A673 (cell line): ENCODE measurements around the gene SOST. TPM values are rescaled to one million over a fixed set of nuclear protein-coding genes. Genes with fewer than 3 reads are reported as not detected.

ENCODE experiments used
- BruUV-seq: library from RNA; stranded (reverse); fragments of 400-500 nt; replicated peaks from 2 replicates; lab custom pipeline; 2021; lab: Mats Ljungman, UMichigan
- CTCF ChIA-PET: fragments of 300-600 bp; sonication (Branson Sonifier 250); formaldehyde crosslinking; loops from one replicate; lab custom pipeline; 2022; ENCODE audit warnings: antibody characterized with exemption; lab: Charles Lee
- POLR2A ChIA-PET: fragments of 300-600 bp; sonication (Branson Sonifier 250); formaldehyde crosslinking; loops from one replicate; lab custom pipeline; 2022; ENCODE audit warnings: antibody characterized with exemption; ENCODE audit not compliant: low non-redundant PET; lab: Charles Lee
- DNase-seq: peaks from one replicate; pipeline ENCODE4 v3.0.0-alpha.2; 2015; ENCODE audit warnings: low spot score
- H3K27ac ChIP-seq: fragments of 200-600 bp; sonication (generic); 2 replicates; pipeline ENCODE4 v1.5.1; 2016; ENCODE audit warnings: mixed run types, low read depth, mild to moderate bottlenecking, mixed read lengths, antibody characterized with exemption, low read length; ENCODE audit not compliant: poor library complexity, severe bottlenecking
- H3K27me3 ChIP-seq: fragments of 200-600 bp; sonication (generic); replicated peaks from 2 replicates; pipeline ENCODE4 v1.6.1; 2017; ENCODE audit warnings: mixed run types, low read depth, mild to moderate bottlenecking, mixed read lengths, antibody characterized with exemption, low read length; ENCODE audit not compliant: insufficient read depth, poor library complexity
- H3K36me3 ChIP-seq: fragments of 200-600 bp; sonication (generic); 2 replicates; pipeline ENCODE4 v1.6.1; 2016; ENCODE audit warnings: mixed run types, mild to moderate bottlenecking, mixed read lengths, antibody characterized with exemption, low read length; ENCODE audit not compliant: insufficient read depth, poor library complexity, severe bottlenecking
- H3K4me1 ChIP-seq: fragments of 200-600 bp; sonication (generic); 2 replicates; pipeline ENCODE4 v1.6.1; 2017; ENCODE audit warnings: mixed run types, mild to moderate bottlenecking, mixed read lengths, antibody characterized with exemption, low read length; ENCODE audit not compliant: insufficient read depth, poor library complexity, severe bottlenecking
- H3K4me3 ChIP-seq: fragments of 200-600 bp; sonication (generic); 2 replicates; pipeline ENCODE4 v1.5.1; 2016; ENCODE audit warnings: low read depth, mixed run types, mild to moderate bottlenecking, mixed read lengths, low read length; ENCODE audit not compliant: poor library complexity, severe bottlenecking
- H3K9me3 ChIP-seq: fragments of 200-600 bp; sonication (generic); 2 replicates; pipeline ENCODE4 v1.6.1; 2016; ENCODE audit warnings: mixed run types, low read depth, mild to moderate bottlenecking, mixed read lengths, antibody characterized with exemption, low read length; ENCODE audit not compliant: poor library complexity, severe bottlenecking
- CTCF ChIP-seq: fragments of 300-800, 200-600 bp; sonication (generic); conservative IDR thresholded peaks from 2 replicates; pipeline ENCODE4 v1.5.1; 2017; ENCODE audit warnings: low read depth, mild to moderate bottlenecking, antibody characterized with exemption, low read length, moderate library complexity, mixed read lengths
- EZH2 ChIP-seq: fragments of 200-600 bp; sonication (generic); IDR thresholded peaks from 2 replicates; pipeline ENCODE4 v1.6.1; 2017; ENCODE audit warnings: borderline replicate concordance, low read depth, mild to moderate bottlenecking, mixed read lengths, antibody characterized with exemption, low read length; ENCODE audit not compliant: poor library complexity, severe bottlenecking
- intact Hi-C: fragments of 100-400 bp; cut with micrococcal nuclease; formaldehyde crosslinking; loops from one replicate; pipeline ENCODE4 v1.10.0; 2022; ENCODE audit not compliant: unreplicated experiment
- total RNA-seq: library from RNA; stranded (reverse); gene quantifications from 2 replicates; pipeline ENCODE4 v1.2.3, GENCODE V29; 2021

The SOST gene
- total RNA-seq, 1 experiment from 2014 or later = not detected

DNA sequence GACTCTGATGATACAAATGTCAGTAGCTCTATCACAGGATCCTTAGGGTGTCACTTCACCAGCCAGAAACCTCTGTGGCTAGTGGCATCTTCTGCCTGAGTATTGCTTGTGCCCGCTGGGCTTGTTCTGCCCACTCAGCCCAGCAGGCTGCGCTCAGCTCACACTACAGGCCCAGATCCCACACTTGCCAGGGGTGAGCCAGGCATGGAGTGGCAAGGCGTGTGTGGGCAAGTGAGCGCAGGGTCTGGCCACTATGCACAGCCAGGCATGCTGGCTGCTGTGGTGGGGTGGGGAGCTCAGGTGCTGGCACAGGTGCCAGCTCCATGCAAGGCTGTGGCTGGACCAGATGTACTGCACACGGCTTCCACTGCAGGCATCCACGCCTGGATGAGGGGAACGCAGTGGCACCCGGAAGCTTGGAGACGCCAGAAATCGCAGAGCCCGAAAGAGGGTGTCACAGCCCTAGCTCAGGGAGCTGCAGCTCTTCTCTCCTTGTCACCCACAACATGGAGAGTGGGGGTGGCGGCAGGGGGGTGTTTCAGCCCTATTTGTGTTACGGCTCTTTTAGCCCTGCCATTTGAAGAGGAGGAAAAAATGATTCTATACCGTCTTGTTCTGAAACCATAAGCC lies 31.8 kb upstream of the SOST start:
- no peak for DNase-seq
- Histone ChIP-seq H3K4me1 (peaks cover 12% of the 10 kb centered on the region), H3K4me3 (no peak overlapping the region), H3K9me3 (no peaks in the 10 kb centered on the region), H3K27ac (no peak overlapping the region), H3K36me3 (no peaks in the 10 kb centered on the region), H3K27me3 (no peaks in the 10 kb centered on the region)
- TF ChIP-seq CTCF = peak; percentile 37; the same call in 1 of the 2 replicates
- TF ChIP-seq EZH2 = no peak
- intact Hi-C loops = no loop called here
- BruUV-seq = no TSS peak
- POLR2A ChIA-PET = no interaction called here
- CTCF ChIA-PET = no interaction called here

- Histone ChIP-seq H3K27me3 (no peaks in the 10 kb centered on the region), H3K9me3 (no peaks in the 10 kb centered on the region), H3K27ac (no peak overlapping the region), H3K4me1 (peaks cover 12% of the 10 kb centered on the region), H3K36me3 (no peaks in the 10 kb centered on the region), H3K4me3 (no peak overlapping the region)
- intact Hi-C loops = no loop called here
- no peak for TF ChIP-seq EZH2
- TF ChIP-seq CTCF = no peak
- ChIA-PET POLR2A (no interaction called here), CTCF (no interaction called here)
- no peak for DNase-seq
- no TSS peak for BruUV-seq
Measured at GRCh38 chr17:43789482-43789881, 30.9 kb upstream of the SOST start.

GRCh38 chr17:43788540-43788939 lies 29.9 kb upstream of the SOST start:
- ChIA-PET CTCF (no interaction called here), POLR2A (no interaction called here)
- Histone ChIP-seq H3K27me3 (no peaks in the 10 kb centered on the region), H3K4me1 (peaks cover 12% of the 10 kb centered on the region), H3K9me3 (no peaks in the 10 kb centered on the region), H3K4me3 (no peak overlapping the region), H3K27ac (no peak overlapping the region), H3K36me3 (no peaks in the 10 kb centered on the region)
- TF ChIP-seq EZH2 (no peak), CTCF (no peak)
- intact Hi-C loops = no loop called here
- no TSS peak for BruUV-seq
- DNase-seq = no peak
